GM15510 (cell line): ENCODE results near the gene TAMALIN.

Experiments used
- POLR2A ChIP-seq: IDR thresholded peaks from 3 replicates; pipeline ENCODE4 v1.6.1; 2011; ENCODE audit warnings: borderline replicate concordance; ENCODE audit not compliant: insufficient read length; ENCODE audit errors: extremely low read depth

The TAMALIN gene

GRCh38 chr12:51975196-51975595 is 31.6 kb upstream of the TAMALIN start:
- TF ChIP-seq POLR2A, result no peak

- no peak for TF ChIP-seq POLR2A
Measured at GRCh38 chr12:51976376-51977160, 30.2 kb upstream of the TAMALIN start.

- no peak for TF ChIP-seq POLR2A
Measured at GRCh38 chr12:51977320-51977753, 29.4 kb upstream of the TAMALIN start.

GRCh38 chr12:51980051-51980808 is 26.5 kb upstream of the TAMALIN start:
- no peak for TF ChIP-seq POLR2A

GRCh38 chr12:51980809-51981127 is 26.0 kb upstream of the TAMALIN start:
- no peak for TF ChIP-seq POLR2A

- TF ChIP-seq POLR2A, result no peak
Measured at GRCh38 chr12:51984657-51985056, 22.1 kb upstream of the TAMALIN start.

GRCh38 chr12:51985154-51985835 is 21.5 kb upstream of the TAMALIN start:
- TF ChIP-seq POLR2A, result no peak

- TF ChIP-seq POLR2A, result no peak
Measured at GRCh38 chr12:51986834-51987233, 19.9 kb upstream of the TAMALIN start.

- no peak for TF ChIP-seq POLR2A
Measured at GRCh38 chr12:51992246-51992645, 14.5 kb upstream of the TAMALIN start.

- no peak for TF ChIP-seq POLR2A
Measured at GRCh38 chr12:51994539-51994820, 12.3 kb upstream of the TAMALIN start.

GRCh38 chr12:51994959-51995358 is 11.8 kb upstream of the TAMALIN start:
- no peak for TF ChIP-seq POLR2A

- TF ChIP-seq POLR2A, result no peak
Measured at GRCh38 chr12:51997136-51997535, 9.6 kb upstream of the TAMALIN start.

- no peak for TF ChIP-seq POLR2A
Measured at GRCh38 chr12:52003016-52003550, 3.7 kb upstream of the TAMALIN start.

GRCh38 chr12:52003591-52003990 is 3.2 kb upstream of the TAMALIN start:
- no peak for TF ChIP-seq POLR2A

- no peak for TF ChIP-seq POLR2A
Measured at GRCh38 chr12:52004042-52004648, 2.6 kb upstream of the TAMALIN start.
